ENCODE data around the gene LCE1D. TPM values are rescaled to one million over a fixed set of nuclear protein-coding genes. Genes with fewer than 3 reads are reported as not detected.

The LCE1D gene
- total RNA-seq, 1 donor from 2014 or later = not detected

DNA sequence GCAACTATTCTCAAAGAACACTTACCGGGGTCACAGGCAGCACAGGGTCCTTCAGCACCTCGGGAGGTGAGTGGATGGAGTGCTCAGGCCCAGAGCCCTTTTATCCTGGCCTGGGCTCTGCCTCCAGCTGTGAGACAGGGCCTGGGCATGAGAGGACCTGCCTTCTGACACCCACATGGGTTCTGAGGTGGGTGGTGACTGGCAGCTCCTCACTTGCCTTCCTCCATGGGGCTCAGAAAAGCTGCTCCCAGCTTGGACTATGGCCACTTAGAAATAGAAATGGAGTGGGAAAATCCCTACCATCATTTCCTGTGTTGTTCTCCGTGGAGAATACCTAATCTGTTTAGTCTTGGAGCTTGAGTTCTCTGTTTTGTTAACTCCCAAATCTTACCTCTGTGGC lies 10.1 kb downstream of the LCE1D start, which contains the start of gene LCE1C:
TSS of gene LCE1C (minus strand) at position 76 of the 400 bp plus-strand sequence. CDS start 1,173 bp downstream, outside the sequence.
- DNase-seq (ENCODE audit: missing footprints) (no peak), ATAC-seq (no peak)
- intact Hi-C loops (cut with DNase I) = no loop called here

DNA sequence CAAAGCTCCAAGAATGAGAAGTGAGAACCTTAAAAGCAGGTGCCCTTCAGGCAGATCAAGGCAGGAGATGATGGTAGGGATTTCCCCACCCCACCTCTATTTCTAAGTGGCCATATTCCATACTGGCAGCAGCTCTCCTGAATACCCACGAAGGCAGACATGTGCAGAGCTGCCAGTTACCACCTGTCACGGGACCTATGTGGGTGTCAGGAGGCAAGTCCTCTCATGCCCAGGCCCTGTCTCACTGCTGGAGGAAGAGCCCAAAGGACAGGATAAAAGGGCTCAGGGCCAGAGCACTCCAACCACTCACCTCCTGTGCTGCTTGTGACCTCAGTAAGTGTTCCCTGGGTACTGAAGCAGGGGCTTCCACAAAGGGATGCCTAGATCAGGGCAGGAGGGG lies 14.5 kb downstream of the LCE1D start:
- DNase-seq (ENCODE audit: missing footprints) (no peak), ATAC-seq (no peak)
- intact Hi-C loops (cut with DNase I) = no loop called here

DNA sequence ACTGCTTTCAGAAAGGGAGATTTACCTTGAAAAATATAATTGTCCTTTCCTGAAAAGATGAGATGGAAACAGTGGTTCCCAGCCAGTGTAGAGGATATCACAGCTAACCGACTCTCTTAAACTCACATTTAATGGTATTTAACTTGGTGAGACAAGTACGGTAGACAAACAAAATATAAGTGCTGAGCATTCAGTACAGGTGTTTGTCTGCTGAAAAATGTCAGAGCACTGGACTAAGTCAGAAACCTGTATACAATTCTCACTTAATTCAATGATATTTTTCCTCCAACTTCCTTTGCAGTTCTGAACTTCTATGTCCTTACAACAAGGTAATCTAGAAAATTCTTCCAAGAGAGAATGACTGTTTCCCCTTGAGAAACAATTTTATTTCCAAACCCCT lies 15.2 kb downstream of the LCE1D start, which contains the start of gene LCE1B:
TSS of gene LCE1B (plus strand) at position 301 of the 400 bp plus-strand sequence. CDS start 476 bp downstream, outside the sequence.
- no peak for ATAC-seq

DNA sequence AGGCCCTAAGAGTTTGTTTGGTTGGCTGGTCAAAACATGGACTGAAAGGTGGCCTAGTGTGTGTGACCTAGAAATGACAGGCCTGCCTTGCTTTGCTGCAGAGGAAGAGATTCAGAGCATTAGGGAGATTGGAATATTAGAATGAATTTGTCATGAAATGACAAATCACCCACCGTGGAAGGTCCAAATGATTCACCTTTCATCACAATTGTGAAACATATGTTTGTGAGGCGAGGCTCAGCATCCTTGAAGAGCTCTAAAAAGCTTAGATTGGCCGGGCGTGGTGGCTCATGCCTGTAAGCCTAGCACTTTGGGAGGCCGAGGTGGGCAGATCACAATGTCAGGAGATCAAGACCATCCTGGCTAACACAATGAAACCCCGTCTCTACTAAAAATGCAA lies 20.8 kb downstream of the LCE1D start:
- intact Hi-C loops (cut with DNase I) = no loop called here
- DNase-seq (ENCODE audit: missing footprints) (no peak), ATAC-seq (no peak)

More for the DNA sequence above, 15.2 kb downstream of the LCE1D start, which contains the start of gene LCE1B:
- DNase-seq (ENCODE audit: missing footprints) = no peak
- intact Hi-C loops (cut with DNase I) = no loop called here

GRCh38 chr1:152823294-152823693 lies 26.8 kb downstream of the LCE1D start:
- DNase-seq (ENCODE audit: missing footprints) (no peak), ATAC-seq (no peak)
- intact Hi-C loops (cut with DNase I) = no loop called here

- DNase-seq (ENCODE audit: missing footprints) = no peak
- ATAC-seq = no peak
- intact Hi-C loops (cut with DNase I) = no loop called here
Measured at GRCh38 chr1:152824964-152825363, 28.4 kb downstream of the LCE1D start.

DNA sequence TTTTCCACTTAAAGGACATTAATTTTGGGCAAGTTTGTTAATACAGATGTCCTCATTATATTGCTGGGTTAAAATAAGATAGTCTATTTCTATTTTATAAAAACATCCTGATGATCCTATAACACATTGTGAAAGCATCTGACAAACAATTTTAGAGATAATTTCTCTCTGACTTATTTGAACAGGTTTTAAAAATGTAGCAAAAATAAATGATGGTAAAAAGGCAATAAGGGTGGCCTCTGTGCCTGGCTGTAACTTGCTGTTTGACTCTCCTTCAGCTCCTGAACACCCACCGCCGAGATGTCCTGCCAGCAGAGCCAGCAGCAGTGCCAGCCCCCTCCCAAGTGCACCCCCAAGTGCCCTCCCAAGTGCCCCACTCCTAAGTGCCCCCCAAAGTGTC lies 30.7 kb downstream of the LCE1D start, which contains the start of gene LCE1A:
TSS of gene LCE1A (plus strand) at position 301 of the 400 bp plus-strand sequence. CDS start at position 301, 0 bp downstream.
- DNase-seq (ENCODE audit: missing footprints) (no peak), ATAC-seq (no peak)
- intact Hi-C loops (cut with DNase I) = no loop called here

DNA sequence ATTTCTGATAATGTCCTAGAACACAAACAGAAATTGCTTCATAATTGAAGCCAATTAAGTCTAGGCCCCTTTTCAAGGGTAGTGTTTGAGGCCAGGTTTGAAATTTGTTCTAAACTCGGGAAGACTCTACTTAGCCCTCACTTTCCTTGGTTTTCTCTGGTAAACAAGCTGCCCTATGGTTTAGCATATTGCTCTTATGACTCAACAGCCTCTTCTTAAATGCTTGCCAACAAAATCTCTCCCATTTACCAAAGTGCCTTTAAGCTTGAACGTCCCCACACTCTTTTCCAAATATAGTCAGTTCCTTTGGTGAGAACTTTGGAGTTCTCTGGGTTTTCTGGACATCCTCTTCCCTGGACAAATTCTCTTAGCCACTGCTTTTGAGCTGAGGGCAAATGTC lies 40.3 kb downstream of the LCE1D start:
- ATAC-seq = no peak
- intact Hi-C loops (cut with DNase I) = no loop called here

DNA sequence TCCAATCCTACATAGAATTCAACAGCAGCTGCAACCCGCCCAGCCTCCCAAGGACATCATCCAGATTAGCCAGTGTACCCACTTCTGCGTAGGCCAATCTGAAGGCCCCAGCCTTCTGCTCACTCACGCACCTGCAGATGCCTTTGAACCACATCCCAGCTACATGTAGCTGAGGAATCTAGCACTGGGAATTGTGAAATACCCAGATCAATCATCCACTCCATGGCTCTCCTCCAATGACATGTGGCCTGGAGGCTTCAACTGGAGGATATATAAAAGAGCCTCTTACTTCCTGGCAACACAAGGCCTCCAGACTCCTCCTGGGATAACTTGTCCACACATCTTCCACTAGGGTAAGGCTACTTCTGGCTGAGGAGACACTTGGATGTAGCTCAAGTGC lies 46.0 kb downstream of the LCE1D start, which contains the start of gene LCE6A:
TSS of gene LCE6A (plus strand) at position 301 of the 400 bp plus-strand sequence. CDS start 665 bp downstream, outside the sequence.
- ATAC-seq (no peak), DNase-seq (ENCODE audit: missing footprints) (no peak)
- intact Hi-C loops (cut with DNase I) = no loop called here

More for the DNA sequence above, 40.3 kb downstream of the LCE1D start:
- DNase-seq (ENCODE audit: missing footprints) = no peak

Other genes with a start within 250 kb of the LCE1D start
- gene LCE3E, start 229.9 kb upstream of the LCE1D start, total RNA-seq = not detected
- gene LCE3D, start 216.2 kb upstream of the LCE1D start, total RNA-seq = not detected
- gene LCE3C, start 196.5 kb upstream of the LCE1D start, total RNA-seq = not detected
- not detected for gene LCE3B, start 182.9 kb upstream of the LCE1D start, total RNA-seq
- not detected for gene LCE3A, start 173.6 kb upstream of the LCE1D start, total RNA-seq
- not detected for gene LCE2D, start 133.3 kb upstream of the LCE1D start, total RNA-seq
- not detected for gene LCE2C, start 121.4 kb upstream of the LCE1D start, total RNA-seq
- not detected for gene LCE2B, start 110.6 kb upstream of the LCE1D start, total RNA-seq
- gene LCE2A, start 98.4 kb upstream of the LCE1D start, total RNA-seq = not detected
- not detected for gene LCE4A, start 88.6 kb upstream of the LCE1D start, total RNA-seq
- not detected for gene KPRP, start 38.7 kb upstream of the LCE1D start, total RNA-seq
- not detected for gene LCE1F, start 21.6 kb upstream of the LCE1D start, total RNA-seq
- gene LCE1E, start 10.5 kb upstream of the LCE1D start, total RNA-seq = not detected
- gene LCE1C, start 9.9 kb downstream of the LCE1D start, total RNA-seq = not detected
- not detected for gene LCE1B, start 15.2 kb downstream of the LCE1D start, total RNA-seq
- gene LCE1A, start 30.8 kb downstream of the LCE1D start, total RNA-seq = not detected
- not detected for gene LCE6A, start 46.1 kb downstream of the LCE1D start, total RNA-seq
- gene LCE7A, start 63.3 kb downstream of the LCE1D start, total RNA-seq = not detected
- gene SMCP, start 81.6 kb downstream of the LCE1D start, total RNA-seq = not detected
- gene IVL, start 111.8 kb downstream of the LCE1D start, total RNA-seq = not detected
- gene SPRR5, start 150.5 kb downstream of the LCE1D start, total RNA-seq = not detected
- gene SPRR4, start 173.9 kb downstream of the LCE1D start, total RNA-seq = not detected
- gene SPRR1A, start 187.4 kb downstream of the LCE1D start, total RNA-seq = not detected
- gene SPRR3, start 205.0 kb downstream of the LCE1D start, total RNA-seq = not detected
- not detected for gene SPRR1B, start 234.5 kb downstream of the LCE1D start, total RNA-seq
- not detected for gene SPRR2D, start 244.4 kb downstream of the LCE1D start, total RNA-seq

Data from Right ventricle myocardium inferior (tissue), 1 donor.